H7 (cell line): ENCODE results near the gene ATP1B1. TPM values are rescaled to one million over a fixed set of nuclear protein-coding genes. Genes with fewer than 3 reads are reported as not detected.
"Not testable (repeated sequence)": the region's sequence is repeated elsewhere in the genome, so short reads cannot be mapped to it uniquely, and the experiment has no call there.

Experiments used
- DNase-seq: peaks from one replicate; pipeline ENCODE4 v3.0.0; 2012
- H3K27me3 ChIP-seq: 2 replicates; pipeline ENCODE4 v1.6.0; 2011; ENCODE audit warnings: mild to moderate bottlenecking, low read length; ENCODE audit not compliant: control insufficient read depth, insufficient read depth
- H3K36me3 ChIP-seq: replicated peaks from 2 replicates; pipeline ENCODE4 v1.5.1; 2011; ENCODE audit warnings: low read length; ENCODE audit not compliant: control insufficient read depth, insufficient read depth
- H3K4me3 ChIP-seq: 2 replicates; pipeline ENCODE4 v1.5.1; 2011; ENCODE audit warnings: low read depth, mild to moderate bottlenecking, control low read depth, low read length, moderate library complexity; ENCODE audit not compliant: insufficient read depth
- total RNA-seq: library from RNA; depleted of rRNA; stranded (reverse); fragments of >200 nt; shearing (Covaris generic); gene quantifications from 2 replicates; pipeline ENCODE4 v1.2.3, GENCODE V29; 2014

The ATP1B1 gene
- total RNA-seq, 1 experiment from 2014 or later: 35.0 TPM

- no peak overlapping the region for H3K4me3 ChIP-seq
Measured at GRCh38 chr1:169150641-169151337, 44.3 kb downstream of the ATP1B1 start.

DNA sequence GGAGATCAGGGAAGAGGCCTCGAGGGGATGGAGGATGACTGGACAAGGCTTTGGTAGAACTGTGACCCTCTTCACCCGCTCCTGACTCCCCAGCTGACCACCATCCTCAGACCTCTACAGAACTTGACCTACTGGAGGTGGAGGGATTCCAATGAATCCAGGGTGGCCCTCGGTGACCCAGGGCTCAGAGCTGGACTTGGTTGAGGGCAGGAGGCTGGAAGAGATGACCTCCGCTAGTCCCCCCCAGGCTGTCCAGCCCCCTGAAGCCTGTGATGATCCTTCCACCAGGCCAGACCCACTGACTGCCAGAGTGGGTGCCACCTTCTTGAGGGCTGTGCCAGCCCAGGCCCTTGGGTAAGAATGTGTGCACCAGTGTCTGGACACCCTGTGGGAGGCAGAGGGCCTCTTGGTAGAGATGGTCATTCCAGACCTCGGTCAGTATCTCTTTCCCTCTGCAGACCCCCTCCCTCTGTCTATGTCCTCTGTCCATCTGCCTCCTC is 44.9 kb downstream of the ATP1B1 start:
- H3K27me3 ChIP-seq: no peaks in the 10 kb centered on the region
- DNase-seq: no peak
- no peaks in the 10 kb centered on the region for H3K36me3 ChIP-seq
- H3K4me3 ChIP-seq: no peak overlapping the region

More at GRCh38 chr1:169150641-169151337, 44.3 kb downstream of the ATP1B1 start:
- Histone ChIP-seq H3K36me3 (no peaks in the 10 kb centered on the region), H3K27me3 (no peaks in the 10 kb centered on the region)
- DNase-seq: no peak

- Histone ChIP-seq H3K36me3 (no peaks in the 10 kb centered on the region), H3K4me3 (no peak overlapping the region), H3K27me3 (no peaks in the 10 kb centered on the region)
- DNase-seq: no peak
Measured at GRCh38 chr1:169155675-169156074, 49.2 kb downstream of the ATP1B1 start.

GRCh38 chr1:169156580-169156979 is 50.1 kb downstream of the ATP1B1 start:
- DNase-seq: no peak
- Histone ChIP-seq H3K27me3 (no peaks in the 10 kb centered on the region), H3K4me3 (no peak overlapping the region), H3K36me3 (no peaks in the 10 kb centered on the region)

DNA sequence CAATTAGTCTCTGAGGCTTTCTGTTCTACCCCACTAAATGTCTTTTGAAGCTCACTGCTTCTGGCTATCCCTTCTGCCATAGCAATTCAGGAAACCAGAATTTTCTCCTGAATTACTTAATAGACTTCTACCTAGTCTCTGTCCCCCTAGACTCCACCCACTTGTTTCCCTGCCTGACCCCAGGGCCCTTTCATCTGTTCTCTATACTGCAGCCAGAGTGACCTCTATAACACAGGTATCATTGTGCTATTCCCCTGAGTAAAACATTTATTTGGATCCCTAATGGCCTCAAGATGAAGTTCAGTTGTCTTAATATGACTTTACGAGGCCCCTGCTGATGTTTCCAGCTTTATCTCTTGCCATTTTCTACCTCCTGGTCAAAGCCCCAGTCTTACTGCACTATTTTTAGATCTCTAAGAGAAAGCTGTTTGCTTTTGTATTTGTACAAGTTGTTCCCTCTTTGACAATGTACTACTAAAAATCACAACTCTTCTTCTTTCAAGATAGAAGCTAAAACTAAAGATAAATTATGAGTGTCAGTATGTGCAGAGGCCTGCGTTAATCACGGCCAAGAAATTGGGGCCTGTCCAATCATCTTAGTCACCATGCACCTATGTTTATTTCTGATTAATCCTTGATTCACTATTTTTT is 54.5 kb downstream of the ATP1B1 start:
- H3K36me3 ChIP-seq: no peaks in the 10 kb centered on the region
- no peak for DNase-seq

GRCh38 chr1:169161496-169162194 is 55.2 kb downstream of the ATP1B1 start:
- Histone ChIP-seq H3K36me3 (no peaks in the 10 kb centered on the region), H3K4me3 (no peak overlapping the region), H3K27me3 (no peaks in the 10 kb centered on the region)
- no peak for DNase-seq

More for the DNA sequence above, 54.5 kb downstream of the ATP1B1 start:
- H3K27me3 ChIP-seq: no peaks in the 10 kb centered on the region
- no peak overlapping the region for H3K4me3 ChIP-seq

DNA sequence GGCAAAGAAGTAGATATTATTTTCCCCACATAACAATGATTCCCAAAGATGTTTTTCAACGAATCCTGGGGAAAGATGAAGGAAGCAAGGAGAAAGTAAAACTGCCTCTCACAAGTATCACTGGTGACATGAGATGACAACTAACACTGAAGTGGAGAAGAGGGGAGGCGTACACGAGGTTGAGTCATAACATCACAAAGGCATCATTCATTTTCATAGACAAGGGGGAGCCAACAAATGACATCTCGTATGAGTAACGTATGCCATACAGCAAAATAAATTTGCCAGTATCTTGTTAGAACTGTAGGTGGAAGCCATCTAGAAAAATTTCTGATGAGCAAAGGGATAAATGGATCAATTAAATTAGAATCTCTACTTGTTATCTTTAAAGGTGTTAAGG is 56.6 kb downstream of the ATP1B1 start:
- Histone ChIP-seq H3K4me3 (no peak overlapping the region), H3K27me3 (no peaks in the 10 kb centered on the region), H3K36me3 (no peaks in the 10 kb centered on the region)
- DNase-seq: no peak

- Histone ChIP-seq H3K4me3 (no peak overlapping the region), H3K36me3 (no peaks in the 10 kb centered on the region), H3K27me3 (no peaks in the 10 kb centered on the region)
- DNase-seq: no peak
Measured at GRCh38 chr1:169175461-169175860, 69.0 kb downstream of the ATP1B1 start.

- not testable (repeated sequence) for DNase-seq, H3K27me3 ChIP-seq, H3K4me3 ChIP-seq, H3K36me3 ChIP-seq
Measured at GRCh38 chr1:169179431-169179830, 72.9 kb downstream of the ATP1B1 start.

GRCh38 chr1:169180174-169180573 is 73.7 kb downstream of the ATP1B1 start:
- DNase-seq: no peak
- Histone ChIP-seq H3K4me3 (no peak overlapping the region), H3K36me3 (no peaks in the 10 kb centered on the region), H3K27me3 (no peaks in the 10 kb centered on the region)
